ENCODE data around the gene PIK3CD. TPM values are rescaled to one million over a fixed set of nuclear protein-coding genes. Genes with fewer than 3 reads are reported as not detected.
A peak's percentile ranks its signal among the peaks of the same experiment; 100 is the strongest.

PIK3CD gene
- total and polyA plus RNA-seq, 10 of the 15 experiments (the other 5 are each of a cell fraction or from before 2014, with no cell fraction given): 7.0 to 101 (median 51.1) TPM

DNA sequence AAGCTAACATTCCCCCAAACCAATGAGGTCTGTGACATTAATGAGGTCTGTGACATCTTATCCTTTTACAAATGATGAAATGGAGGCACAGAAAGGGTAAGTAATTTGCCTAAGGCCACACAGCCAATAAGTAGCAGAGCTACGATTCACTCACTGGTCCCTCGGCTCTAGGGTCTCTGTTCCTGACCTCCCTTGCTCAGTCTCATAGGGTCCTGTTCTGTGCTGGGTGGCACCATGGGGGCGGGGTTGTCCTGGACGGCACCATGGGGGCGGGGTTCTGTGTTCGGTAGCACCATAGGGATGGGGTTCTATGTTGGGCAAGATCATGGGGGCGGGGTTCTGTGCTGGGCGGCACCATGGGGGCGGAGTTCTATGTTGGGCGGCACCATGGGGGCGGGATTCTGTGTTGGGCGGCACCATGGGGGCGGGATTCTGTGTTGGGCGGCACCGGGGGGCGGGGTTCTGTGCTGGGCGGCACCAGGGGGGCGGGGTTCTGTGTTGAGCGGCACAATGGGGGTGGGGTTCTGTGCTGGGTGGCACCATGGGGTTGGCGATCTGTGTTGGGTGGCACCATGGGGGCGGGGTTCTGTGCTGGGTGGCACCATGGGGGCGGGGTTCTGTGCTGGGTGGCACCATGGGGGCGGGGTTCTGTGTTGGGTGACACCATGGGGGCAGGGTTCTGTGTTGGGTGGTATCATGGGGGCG, 116.6 kb downstream of the PIK3CD start:
- CTCF ChIA-PET: interaction anchor here (1.7 kb wide), 1 partner anchor 16 kb away, joined by 7 read pairs; no protein-coding TSS in a partner anchor
- Histone ChIP-seq H3K9ac (ENCODE audit: control insufficient read depth, insufficient read depth, low read length) (no peak overlapping the region), H2AFZ (ENCODE audit: control insufficient read depth, low read depth, low read length) (no peak overlapping the region), H3K27me3 (replicated peaks in 1 of 2; ENCODE audit: control insufficient read depth in 2 of 2, insufficient read depth in 2 of 2, low read length in 1 of 2) (no peaks in the 10 kb centered on the region), H3K4me1 (ENCODE audit: control insufficient read depth, insufficient read depth, low read length) (no peaks in the 10 kb centered on the region), H3K9me3 (replicated peaks; ENCODE audit: control insufficient read depth, insufficient read depth, low read length) (no peaks in the 10 kb centered on the region), H3K36me3 (ENCODE audit: control insufficient read depth in 2 of 2, insufficient read depth in 2 of 2, low read length in 1 of 2) (peaks cover 2 to 12% of the 10 kb centered on the region in 2 experiments; a peak in 3 of 4 replicates), H3K79me2 (ENCODE audit: control insufficient read depth, insufficient read depth, low read length) (no peaks in the 10 kb centered on the region; the same call in 1 of the 2 replicates), H3K4me3 (no peak overlapping the region), H4K20me1 (ENCODE audit: control insufficient read depth, insufficient read depth) (no peaks in the 10 kb centered on the region), H3K27ac (ENCODE audit: control insufficient read depth, insufficient read depth) (no peak overlapping the region), H3K4me2 (ENCODE audit: control insufficient read depth, insufficient read depth) (no peak overlapping the region)
- DNase-seq (ENCODE audit: low read depth, low spot score) (no peak), ATAC-seq (peak; percentile 29; the same call in 2 of the 3 replicates), FAIRE-seq (no peak)
- POLR2A ChIA-PET: interaction anchor here (0.5 to 0.6 kb wide), 2 partner anchors 218 to 266 kb away, joined by 3 read pairs; no protein-coding TSS in a partner anchor
- no TSS peak for BruUV-seq (replicated peaks)
- no peak for TF ChIP-seq CTCF (IDR thresholded peaks at IDR 0.05 in 2 of 3, conservative IDR thresholded peaks at IDR 0.05 in 1 of 3; ENCODE audit: control insufficient read depth in 2 of 3, extremely low read depth in 1 of 3, insufficient read depth in 1 of 3, low read depth in 3 of 3, low read length in 3 of 3)
- no peak for TF ChIP-seq RELB (IDR thresholded peaks at IDR 0.05; ENCODE audit: low read depth)
- no peak for TF ChIP-seq SIX5 (IDR thresholded peaks at IDR 0.05; ENCODE audit: low read depth, low read length, severe bottlenecking)
- TF ChIP-seq RAD21 (IDR thresholded peaks at IDR 0.05; ENCODE audit: insufficient read depth, low read depth, low read length): no peak
- TF ChIP-seq NRF1 (conservative IDR thresholded peaks at IDR 0.05; ENCODE audit: low read depth, low read length): no peak
- no peak for TF ChIP-seq MLLT1 (IDR thresholded peaks at IDR 0.05)
- TF ChIP-seq BHLHE40 (IDR thresholded peaks at IDR 0.05; ENCODE audit: borderline replicate concordance in 1 of 2, low read depth in 2 of 2, low read length in 1 of 2): no peak
- TF ChIP-seq, protein P1, sequence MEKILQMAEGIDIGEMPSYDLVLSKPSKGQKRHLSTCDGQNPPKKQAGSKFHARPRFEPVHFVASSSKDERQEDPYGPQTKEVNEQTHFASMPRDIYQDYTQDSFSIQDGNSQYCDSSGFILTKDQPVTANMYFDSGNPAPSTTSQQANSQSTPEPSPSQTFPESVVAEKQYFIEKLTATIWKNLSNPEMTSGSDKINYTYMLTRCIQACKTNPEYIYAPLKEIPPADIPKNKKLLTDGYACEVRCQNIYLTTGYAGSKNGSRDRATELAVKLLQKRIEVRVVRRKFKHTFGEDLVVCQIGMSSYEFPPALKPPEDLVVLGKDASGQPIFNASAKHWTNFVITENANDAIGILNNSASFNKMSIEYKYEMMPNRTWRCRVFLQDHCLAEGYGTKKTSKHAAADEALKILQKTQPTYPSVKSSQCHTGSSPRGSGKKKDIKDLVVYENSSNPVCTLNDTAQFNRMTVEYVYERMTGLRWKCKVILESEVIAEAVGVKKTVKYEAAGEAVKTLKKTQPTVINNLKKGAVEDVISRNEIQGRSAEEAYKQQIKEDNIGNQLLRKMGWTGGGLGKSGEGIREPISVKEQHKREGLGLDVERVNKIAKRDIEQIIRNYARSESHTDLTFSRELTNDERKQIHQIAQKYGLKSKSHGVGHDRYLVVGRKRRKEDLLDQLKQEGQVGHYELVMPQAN (conservative IDR thresholded peaks at IDR 0.05): no peak
- no peak for TF ChIP-seq CREB1 (IDR thresholded peaks at IDR 0.05; ENCODE audit: low read depth)
- TF ChIP-seq ZBED1 (IDR thresholded peaks at IDR 0.05; ENCODE audit: borderline replicate concordance): no peak
- no peak for TF ChIP-seq SREBF2 (IDR thresholded peaks at IDR 0.05; ENCODE audit: low read length)
- no peak for TF ChIP-seq NFIC (IDR thresholded peaks at IDR 0.05; ENCODE audit: low read depth, low read length)
- no peak for TF ChIP-seq FOXM1 (IDR thresholded peaks at IDR 0.05; ENCODE audit: low read depth, low read length)
- TF ChIP-seq ZBTB33 (IDR thresholded peaks at IDR 0.05): no peak
- RAD21 ChIA-PET (ENCODE audit: unreplicated experiment): no interaction called here
- SMC1A ChIA-PET (ENCODE audit: uncharacterized antibody, unreplicated experiment): no interaction called here
- intact Hi-C loops (cut with micrococcal nuclease; ENCODE audit: unreplicated experiment) (no loop called here), in situ Hi-C loops (cut with MboI) (no loop called here)
- WGBS (ENCODE audit: insufficient coverage, insufficient replicate concordance, low lambda C conversion rate, missing lambda C conversion rate): 91% methylated on average over 11 of the region's 24 CpGs
